CD14-positive monocyte (primary cell): ENCODE results near the gene CCDC13. TPM values are rescaled to one million over a fixed set of nuclear protein-coding genes. Genes with fewer than 3 reads are reported as not detected.

ENCODE experiments used
- DNase-seq, 3 donors: peaks; one replicate each; pipeline ENCODE4 v3.0.0-alpha.2; 2011 to 2022
- H2AFZ ChIP-seq: 2 replicates; pipeline ENCODE4 v1.6.0; 2012; ENCODE audit warnings: mild to moderate bottlenecking, low read depth, low read length, inconsistent platforms; ENCODE audit not compliant: insufficient read depth, poor library complexity, severe bottlenecking
- H3K27ac ChIP-seq, 2 donors: 1 replicate in 1 of 2; 2 replicates in 1 of 2; pipeline ENCODE4 v1.5.1; 2012 to 2013; ENCODE audit warnings: low read length in 2 of 2, control low read depth in 1 of 2, inconsistent platforms in 1 of 2, low read depth in 1 of 2, mild to moderate bottlenecking in 1 of 2
- H3K27me3 ChIP-seq, 2 donors: one replicate each; pipeline versions ENCODE4 v1.6.0 to v1.6.1; 2011 to 2013; ENCODE audit warnings: low read length in 2 of 2; ENCODE audit not compliant: control insufficient read depth in 2 of 2, insufficient read depth in 2 of 2
- H3K36me3 ChIP-seq, 2 donors: replicated peaks in 1 of 2; 1 replicate in 1 of 2; 2 replicates in 1 of 2; pipeline versions ENCODE4 v1.5.1 to v1.6.1; 2012 to 2013; ENCODE audit warnings: low read length in 2 of 2, control low read depth in 1 of 2, inconsistent platforms in 1 of 2, mild to moderate bottlenecking in 1 of 2; ENCODE audit not compliant: insufficient read depth in 2 of 2, control insufficient read depth in 1 of 2
- H3K4me1 ChIP-seq, 2 donors: 1 replicate in 1 of 2; 2 replicates in 1 of 2; pipeline versions ENCODE4 v1.5.1 to v1.6.1; 2012 to 2013; ENCODE audit warnings: low read length in 2 of 2, control low read depth in 1 of 2, inconsistent platforms in 1 of 2, mild to moderate bottlenecking in 1 of 2, moderate library complexity in 1 of 2; ENCODE audit not compliant: insufficient read depth in 2 of 2, control insufficient read depth in 1 of 2
- H3K4me2 ChIP-seq: replicated peaks from 2 replicates; pipeline ENCODE3; 2012; ENCODE audit warnings: low read length, moderate library complexity, mild to moderate bottlenecking; ENCODE audit not compliant: poor library complexity, severe bottlenecking; ENCODE audit errors: extremely low read depth
- H3K4me3 ChIP-seq, 3 experiments: fragments of 200-600 bp in 1 of 3; sonication (generic) in 1 of 3; replicated peaks in 1 of 3; 1 replicate in 2 of 3; 2 replicates in 1 of 3; pipeline ENCODE4 v1.5.1; 2011 to 2013; ENCODE audit warnings: low read length in 3 of 3, mild to moderate bottlenecking in 3 of 3, control low read depth in 2 of 3, low read depth in 2 of 3, inconsistent platforms in 1 of 3, moderate library complexity in 1 of 3
- H3K79me2 ChIP-seq: 2 replicates; pipeline ENCODE4 v1.6.0; 2012; ENCODE audit warnings: mild to moderate bottlenecking, control low read depth, inconsistent platforms, low read length, moderate library complexity; ENCODE audit not compliant: insufficient read depth
- H3K9ac ChIP-seq: 2 replicates; pipeline ENCODE4 v1.6.0; 2017; ENCODE audit warnings: low read length, mild to moderate bottlenecking; ENCODE audit not compliant: insufficient read depth, poor library complexity, severe bottlenecking
- H3K9me3 ChIP-seq, 2 donors: replicated peaks in 1 of 2; 1 replicate in 1 of 2; 2 replicates in 1 of 2; pipeline versions ENCODE4 v1.5.1 to v1.6.1; 2012 to 2013; ENCODE audit warnings: low read length in 2 of 2, control low read depth in 1 of 2; ENCODE audit not compliant: control insufficient read depth in 1 of 2, insufficient read depth in 1 of 2
- H4K20me1 ChIP-seq: 2 replicates; pipeline ENCODE4 v1.6.0; 2012; ENCODE audit warnings: mild to moderate bottlenecking, low read length, control low read depth, moderate library complexity; ENCODE audit not compliant: insufficient read depth
- H3K27ac Mint-ChIP-seq, 7 donors: one replicate each; pipeline ENCODE4 v1.8.0; 2020; ENCODE audit warnings: mild to moderate bottlenecking in 7 of 7, mixed read lengths in 7 of 7, moderate library complexity in 6 of 7, inconsistent platforms in 2 of 7
- H3K27me3 Mint-ChIP-seq, 3 donors: one replicate each; pipeline ENCODE4 v1.8.0; 2021 to 2022; ENCODE audit warnings: low read depth in 3 of 3, mild to moderate bottlenecking in 3 of 3, mixed read lengths in 3 of 3, moderate library complexity in 3 of 3, inconsistent platforms in 1 of 3
- H3K36me3 Mint-ChIP-seq, 2 donors: one replicate each; pipeline ENCODE4 v1.8.0; 2020; ENCODE audit warnings: mixed read lengths in 2 of 2, inconsistent platforms in 1 of 2, mild to moderate bottlenecking in 1 of 2
- H3K4me1 Mint-ChIP-seq: one replicate; pipeline ENCODE4 v1.8.0; 2020; ENCODE audit warnings: mild to moderate bottlenecking, mixed read lengths
- H3K4me3 Mint-ChIP-seq, 2 donors: one replicate each; pipeline ENCODE4 v1.8.0; 2020; ENCODE audit warnings: mild to moderate bottlenecking in 2 of 2, mixed read lengths in 2 of 2, moderate library complexity in 1 of 2
- H3K9me3 Mint-ChIP-seq, 7 donors: one replicate each; pipeline ENCODE4 v1.8.0; 2020 to 2022; ENCODE audit warnings: mixed read lengths in 7 of 7, mild to moderate bottlenecking in 6 of 7, moderate library complexity in 6 of 7, inconsistent platforms in 2 of 7
- WGBS: methylation state at CpG from one replicate; pipeline ENCODE4 v1.1.5; 2013; ENCODE audit warnings: missing lambda C conversion rate; ENCODE audit not compliant: insufficient coverage; 5-methylcytosine and 5-hydroxymethylcytosine counted together
- intact Hi-C, 2 donors: fragments of 100-400 bp; cut with micrococcal nuclease; formaldehyde crosslinking; loops; one replicate each; pipeline versions ENCODE4 v1.15.0 to v1.15.1; 2023
- polyA plus RNA-seq, 3 donors: library from polyadenylated mRNA; depleted of rRNA in 1 of 3; unstranded in 2 of 3; stranded (reverse) in 1 of 3; fragments of 300-500 nt in 2 of 3; fragments of >200 nt in 1 of 3; fragmentation: Illumina TruSeq in 2 of 3; gene quantifications; 1 replicate in 2 of 3; 2 replicates in 1 of 3; pipeline ENCODE4 v1.2.3, GENCODE V29; 2012 to 2021
- TF ChIP-seq, protein P1 (sequence below): fragments of 200-600 bp; IDR thresholded peaks from one replicate; pipeline ENCODE4 v1.8.0; 2022; ENCODE audit warnings: antibody characterized with exemption, mild to moderate bottlenecking

CCDC13 gene
- polyA plus RNA-seq, 3 donors, result 0.97 to 2.4 (median 1.8) TPM

- Histone ChIP-seq H4K20me1 (peaks cover 37% of the 10 kb centered on the region), H3K36me3 (peaks cover 18 to 26% of the 10 kb centered on the region in 2 donors), H3K9ac (no peak overlapping the region), H3K27ac (no peak overlapping the region), H3K79me2 (peaks cover 25% of the 10 kb centered on the region), H3K9me3 (no peaks in the 10 kb centered on the region), H2AFZ (no peak overlapping the region), H3K4me2 (no peak overlapping the region), H3K4me1 (peaks cover 13 to 15% of the 10 kb centered on the region in 2 donors), H3K27me3 (no peaks in the 10 kb centered on the region), H3K4me3 (no peak overlapping the region)
- peaks cover 0 to 4% (median 2%) of the 10 kb centered on the region in 7 donors for H3K9me3 Mint-ChIP-seq
- intact Hi-C loops, result no loop called here
- H3K27ac Mint-ChIP-seq, result no peak overlapping the region
- no peak overlapping the region for H3K4me3 Mint-ChIP-seq
- peaks cover 20 to 27% of the 10 kb centered on the region in 2 donors for H3K36me3 Mint-ChIP-seq
- H3K4me1 Mint-ChIP-seq, result peaks cover 15% of the 10 kb centered on the region
- TF ChIP-seq, protein P1, sequence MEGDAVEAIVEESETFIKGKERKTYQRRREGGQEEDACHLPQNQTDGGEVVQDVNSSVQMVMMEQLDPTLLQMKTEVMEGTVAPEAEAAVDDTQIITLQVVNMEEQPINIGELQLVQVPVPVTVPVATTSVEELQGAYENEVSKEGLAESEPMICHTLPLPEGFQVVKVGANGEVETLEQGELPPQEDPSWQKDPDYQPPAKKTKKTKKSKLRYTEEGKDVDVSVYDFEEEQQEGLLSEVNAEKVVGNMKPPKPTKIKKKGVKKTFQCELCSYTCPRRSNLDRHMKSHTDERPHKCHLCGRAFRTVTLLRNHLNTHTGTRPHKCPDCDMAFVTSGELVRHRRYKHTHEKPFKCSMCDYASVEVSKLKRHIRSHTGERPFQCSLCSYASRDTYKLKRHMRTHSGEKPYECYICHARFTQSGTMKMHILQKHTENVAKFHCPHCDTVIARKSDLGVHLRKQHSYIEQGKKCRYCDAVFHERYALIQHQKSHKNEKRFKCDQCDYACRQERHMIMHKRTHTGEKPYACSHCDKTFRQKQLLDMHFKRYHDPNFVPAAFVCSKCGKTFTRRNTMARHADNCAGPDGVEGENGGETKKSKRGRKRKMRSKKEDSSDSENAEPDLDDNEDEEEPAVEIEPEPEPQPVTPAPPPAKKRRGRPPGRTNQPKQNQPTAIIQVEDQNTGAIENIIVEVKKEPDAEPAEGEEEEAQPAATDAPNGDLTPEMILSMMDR, result no peak
- no peaks in the 10 kb centered on the region for H3K27me3 Mint-ChIP-seq
- DNase-seq, result no peak
- WGBS, result no CpG with 5 or more reads among the region's 2 CpGs
Observed at GRCh38 chr3:42795621-42796181, 22.6 kb upstream of the CCDC13 start.

- TF ChIP-seq, protein P1, result no peak
- 100% methylated on average over 2 of the region's 6 CpGs for WGBS
- H4K20me1 ChIP-seq, result peaks cover 18% of the 10 kb centered on the region
- H3K9ac ChIP-seq, result no peak overlapping the region
- H3K36me3 Mint-ChIP-seq, result peaks cover 40 to 52% of the 10 kb centered on the region in 2 donors
- peaks cover 6% of the 10 kb centered on the region for H3K79me2 ChIP-seq
- peak overlapping the region in 1 of 7 donors; percentile 1 for H3K27ac Mint-ChIP-seq
- H3K4me1 Mint-ChIP-seq, result no peaks in the 10 kb centered on the region
- no peak overlapping the region for H3K4me3 ChIP-seq
- H3K36me3 ChIP-seq, result peaks cover 32 to 50% of the 10 kb centered on the region in 2 donors
- intact Hi-C loops, result no loop called here
- H3K4me2 ChIP-seq, result no peak overlapping the region
- no peaks in the 10 kb centered on the region for H3K27me3 Mint-ChIP-seq
- no peak overlapping the region for H2AFZ ChIP-seq
- H3K27me3 ChIP-seq, result no peaks in the 10 kb centered on the region
- no peak overlapping the region for H3K4me3 Mint-ChIP-seq
- no peaks in the 10 kb centered on the region for H3K9me3 Mint-ChIP-seq
- H3K27ac ChIP-seq, result no peak overlapping the region
- H3K9me3 ChIP-seq, result no peaks in the 10 kb centered on the region
- no peak for DNase-seq
- no peaks in the 10 kb centered on the region for H3K4me1 ChIP-seq
Observed at GRCh38 chr3:42790714-42791229, 17.7 kb upstream of the CCDC13 start.
